SK-N-SH (cell line): ENCODE results near the gene DCAF10. TPM values are rescaled to one million over a fixed set of nuclear protein-coding genes. Genes with fewer than 3 reads are reported as not detected.

Experiments used
- CTCF ChIA-PET: fragments of 300-600, 350-600 bp; formaldehyde crosslinking; extraction: SDS; loops from one replicate; lab custom pipeline; 2021; lab: Yijun Ruan, JAX
- POLR2A ChIA-PET: fragments of 350-600 bp; sonication (Branson Sonifier 250); formaldehyde crosslinking; extraction: SDS; loops from one replicate; lab custom pipeline; 2020; ENCODE audit warnings: antibody characterized with exemption, inconsistent platforms; lab: Yijun Ruan, JAX
- DNase-seq: peaks from one replicate; pipeline ENCODE4 v3.0.0; 2012
- H2AFZ ChIP-seq: fragments of 200-600 bp; sonication (generic); 2 replicates; pipeline ENCODE4 v1.8.1; 2016; ENCODE audit warnings: antibody characterized with exemption, mild to moderate bottlenecking, low read depth
- H3F3A ChIP-seq: fragments of 200-600 bp; sonication (generic); replicated peaks from 2 replicates; pipeline ENCODE3; 2016; ENCODE audit warnings: antibody characterized with exemption, mild to moderate bottlenecking; ENCODE audit not compliant: insufficient read depth
- H3K27ac ChIP-seq, 2 experiments: fragments of 200-500 bp in 1 of 2; fragments of 200-600 bp in 1 of 2; sonication (Bioruptor generic) in 1 of 2; sonication (generic), shearing (Covaris generic) in 1 of 2; 2 replicates each; pipeline versions ENCODE4 v1.5.1 to v1.6.1; 2014 to 2016; ENCODE audit warnings: low read depth in 2 of 2, inconsistent platforms in 1 of 2, low read length in 1 of 2, mild to moderate bottlenecking in 1 of 2, mixed read lengths in 1 of 2
- H3K27me3 ChIP-seq: fragments of 200-600 bp; sonication (generic), shearing (Covaris generic); 2 replicates; pipeline ENCODE4 v1.6.1; 2016; ENCODE audit warnings: mixed run types; ENCODE audit not compliant: insufficient read depth
- H3K36me3 ChIP-seq, 2 experiments: fragments of 200-500 bp in 1 of 2; fragments of 200-600 bp in 1 of 2; sonication (Bioruptor generic) in 1 of 2; sonication (generic) in 1 of 2; replicated peaks in 1 of 2; 2 replicates each; pipeline versions ENCODE3 to v1.5.1; 2014 to 2016; ENCODE audit warnings: low read length in 1 of 2, mild to moderate bottlenecking in 1 of 2; ENCODE audit not compliant: insufficient read depth in 2 of 2, control insufficient read depth in 1 of 2
- H3K4me1 ChIP-seq, 2 experiments: fragments of 200-500 bp in 1 of 2; fragments of 200-600 bp in 1 of 2; sonication (Bioruptor generic) in 1 of 2; sonication (generic), shearing (Covaris generic) in 1 of 2; 2 replicates each; pipeline versions ENCODE4 v1.5.1 to v1.6.1; 2014 to 2016; ENCODE audit warnings: low read depth in 1 of 2, low read length in 1 of 2, mixed run types in 1 of 2; ENCODE audit not compliant: insufficient read depth in 2 of 2, control insufficient read depth in 1 of 2
- H3K4me2 ChIP-seq: fragments of 200-600 bp; sonication (generic), shearing (Covaris generic); 2 replicates; pipeline ENCODE4 v1.6.1; 2017; ENCODE audit warnings: mixed run types
- H3K4me3 ChIP-seq, 2 experiments: fragments of 200-500 bp in 1 of 2; fragments of 200-600 bp in 1 of 2; sonication (Bioruptor generic) in 1 of 2; sonication (generic), shearing (Covaris generic) in 1 of 2; 2 replicates each; pipeline versions ENCODE4 v1.5.1 to v1.8.1; 2014 to 2016; ENCODE audit warnings: low read depth in 2 of 2, inconsistent platforms in 1 of 2, low read length in 1 of 2, mild to moderate bottlenecking in 1 of 2, mixed read lengths in 1 of 2, moderate library complexity in 1 of 2
- H3K79me2 ChIP-seq: fragments of 200-600 bp; sonication (generic); 2 replicates; pipeline ENCODE4 v1.8.1; 2017; ENCODE audit warnings: mild to moderate bottlenecking; ENCODE audit not compliant: insufficient read depth
- H3K9ac ChIP-seq: fragments of 200-600 bp; sonication (generic); 2 replicates; pipeline ENCODE4 v1.6.1; 2017; ENCODE audit warnings: mixed run types
- H3K9me2 ChIP-seq: fragments of 200-600 bp; sonication (generic); 2 replicates; pipeline ENCODE4 v1.6.1; 2017; ENCODE audit warnings: mixed run types
- H3K9me3 ChIP-seq: fragments of 200-600 bp; sonication (generic); 2 replicates; pipeline ENCODE4 v1.6.1; 2017; ENCODE audit warnings: mixed run types, mild to moderate bottlenecking, moderate library complexity
- H4K20me1 ChIP-seq: fragments of 200-600 bp; sonication (generic); 2 replicates; pipeline ENCODE4 v1.6.1; 2017; ENCODE audit warnings: mild to moderate bottlenecking, mixed run types; ENCODE audit not compliant: insufficient read depth
- CHD2 ChIP-seq: fragments of 150-350 bp; IDR thresholded peaks from 2 replicates; pipeline ENCODE4 v1.6.1; 2018; ENCODE audit warnings: low read length; ENCODE audit not compliant: partially characterized antibody
- CTCF ChIP-seq: fragments of 200-600 bp; sonication (generic); IDR thresholded peaks from 2 replicates; pipeline ENCODE4 v1.6.1; 2017; ENCODE audit warnings: antibody characterized with exemption, mild to moderate bottlenecking, moderate library complexity
- EZH2phosphoT487 ChIP-seq: fragments of 200-600 bp; sonication (generic); IDR thresholded peaks from 2 replicates; pipeline ENCODE4 v1.6.1; 2017; ENCODE audit warnings: low read depth, mixed run types, mild to moderate bottlenecking, antibody characterized with exemption, moderate library complexity, borderline replicate concordance
- FOSL2 ChIP-seq: IDR thresholded peaks from 2 replicates; pipeline ENCODE4 v1.4.0; 2012; ENCODE audit warnings: low read depth, mild to moderate bottlenecking, moderate library complexity, borderline replicate concordance
- FOXJ3 ChIP-seq: sonication (generic); formaldehyde crosslinking; IDR thresholded peaks from 2 replicates; pipeline ENCODE4 v1.5.1; 2020; ENCODE audit warnings: mild to moderate bottlenecking, missing genetic modification reagents
- FOXM1 ChIP-seq: IDR thresholded peaks from 2 replicates; pipeline ENCODE4 v1.4.0; 2012; ENCODE audit warnings: low read depth, mild to moderate bottlenecking
- GABPA ChIP-seq: IDR thresholded peaks from 2 replicates; pipeline ENCODE4 v1.4.0; 2012; ENCODE audit warnings: low read depth, mild to moderate bottlenecking
- IRF3 ChIP-seq: fragments of 150-350 bp; IDR thresholded peaks from 2 replicates; pipeline ENCODE4 v1.6.1; 2016; ENCODE audit warnings: mild to moderate bottlenecking, low read depth, low read length
- MAX ChIP-seq: IDR thresholded peaks from 2 replicates; pipeline ENCODE4 v1.4.0; 2012; ENCODE audit warnings: low read depth
- MEF2A ChIP-seq: IDR thresholded peaks from 2 replicates; pipeline ENCODE4 v1.4.0; 2012; ENCODE audit warnings: low read depth, borderline replicate concordance
- MXI1 ChIP-seq: IDR thresholded peaks from 2 replicates; pipeline ENCODE4 v1.6.1; 2012; ENCODE audit warnings: mild to moderate bottlenecking, low read depth, low read length, improper control_type of control experiment
- NRF1 ChIP-seq: IDR thresholded peaks from 2 replicates; pipeline ENCODE4 v1.6.1; 2012; ENCODE audit warnings: low read depth, mild to moderate bottlenecking, low read length
- REST ChIP-seq: IDR thresholded peaks from 2 replicates; pipeline ENCODE4 v1.6.1; 2012; ENCODE audit warnings: mild to moderate bottlenecking, low read depth, low read length, moderate library complexity
- RXRA ChIP-seq: IDR thresholded peaks from 2 replicates; pipeline ENCODE4 v1.4.0; 2012; ENCODE audit warnings: low read depth, mild to moderate bottlenecking, borderline replicate concordance
- SIN3A ChIP-seq: IDR thresholded peaks from 2 replicates; pipeline ENCODE4 v1.6.1; 2012; ENCODE audit warnings: low read depth, mild to moderate bottlenecking, low read length, moderate library complexity, borderline replicate concordance
- SMC3 ChIP-seq: IDR thresholded peaks from 2 replicates; pipeline ENCODE4 v1.6.1; 2012; ENCODE audit warnings: low read depth, low read length, improper control_type of control experiment
- TAF1 ChIP-seq: IDR thresholded peaks from 2 replicates; pipeline ENCODE4 v1.6.1; 2012; ENCODE audit warnings: low read depth, mild to moderate bottlenecking, low read length, moderate library complexity, borderline replicate concordance
- TCF12 ChIP-seq: IDR thresholded peaks from 2 replicates; pipeline ENCODE4 v1.4.0; 2012
- TEAD4 ChIP-seq: IDR thresholded peaks from 2 replicates; pipeline ENCODE4 v1.4.0; 2012; ENCODE audit warnings: mild to moderate bottlenecking, borderline replicate concordance; ENCODE audit not compliant: insufficient read depth
- USF2 ChIP-seq: fragments of 150-350 bp; IDR thresholded peaks from 2 replicates; pipeline ENCODE4 v1.6.1; 2017; ENCODE audit warnings: antibody characterized with exemption, low read length, low read depth, borderline replicate concordance
- YY1 ChIP-seq: IDR thresholded peaks from 2 replicates; pipeline ENCODE4 v1.4.0; 2012; ENCODE audit warnings: low read depth, mild to moderate bottlenecking
- ZBTB33 ChIP-seq: IDR thresholded peaks from 2 replicates; pipeline ENCODE4 v1.4.0; 2012; ENCODE audit warnings: low read depth, borderline replicate concordance
- WGBS: methylation state at CpG from one replicate; pipeline ENCODE4 v1.1.6; 2017; ENCODE audit warnings: low lambda C conversion rate; 5-methylcytosine and 5-hydroxymethylcytosine counted together
- polyA plus RNA-seq, 3 experiments: library from polyadenylated mRNA; depleted of rRNA; stranded (reverse); fragments of >200 nt; gene quantifications; 2 replicates each; pipeline ENCODE4 v1.2.3, GENCODE V29; 2012

The DCAF10 gene
- polyA plus RNA-seq, 1 of the 3 experiments (the other 2 are of a cell fraction): 11.8 TPM

- H3K4me3 ChIP-seq: peak within 1 kb of the TSS; percentile 84 to 90
- no peaks in the 10 kb centered on the region for H3F3A ChIP-seq
- TF ChIP-seq TCF12: no peak
- peak; percentile 76 for TF ChIP-seq GABPA
- TF ChIP-seq FOXM1: no peak
- TF ChIP-seq SMC3: no peak
- no peak for TF ChIP-seq TEAD4
- TF ChIP-seq FOSL2: no peak
- peak; percentile 9; the same call in 1 of the 2 replicates for TF ChIP-seq CTCF
- TF ChIP-seq NRF1: no peak
- TF ChIP-seq ZBTB33: no peak
- TF ChIP-seq YY1: no peak
- TF ChIP-seq SIN3A: no peak
- TF ChIP-seq USF2: no peak
- TF ChIP-seq IRF3: no peak
- no peak for TF ChIP-seq MEF2A
- no peak for TF ChIP-seq EZH2phosphoT487
- peak; percentile 73; the same call in 1 of the 2 replicates for TF ChIP-seq MAX
- no peak for TF ChIP-seq FOXJ3 (CRISPR knock-in tag)
- 0 out of 2 replicates have a peak, but pooled peaks have one; percentile 38 for TF ChIP-seq TAF1
- no peak for TF ChIP-seq RXRA
- TF ChIP-seq MXI1: peak; percentile 68
- peak; percentile 57 for TF ChIP-seq CHD2
- TF ChIP-seq REST: no peak
These were observed 47.0 kb upstream of the DCAF10 start, which contains the start of gene TRMT10B for GRCh38 chr9:37753489-37754190. Gene TRMT10B (plus strand): TSS chr9:37753805. CDS start chr9:37761932, 8,127 bp downstream.

More at GRCh38 chr9:37753489-37754190, 47.0 kb upstream of the DCAF10 start, which contains the start of gene TRMT10B:
- H3K9me2 ChIP-seq: no peaks in the 10 kb centered on the region
- peak within 1 kb of the TSS; percentile 38 to 76; a peak in 3 of 4 replicates for H3K27ac ChIP-seq
- H2AFZ ChIP-seq: peak within 1 kb of the TSS; percentile 96
- H3K36me3 ChIP-seq: no peaks in the 10 kb centered on the region
- no peaks in the 10 kb centered on the region for H4K20me1 ChIP-seq
- ChIA-PET CTCF (interaction anchor here (0.7 kb wide), 1 partner anchor 26 kb away, joined by 3 read pairs; no protein-coding TSS in a partner anchor), POLR2A (interaction anchor here (0.6 to 1.5 kb wide), 2 partner anchors 31 to 131 kb away, joined by 3 to 4 read pairs; partner anchors contain the start of gene EXOSC3)
- DNase-seq: peak; percentile 93
- H3K27me3 ChIP-seq: no peaks in the 10 kb centered on the region
- H3K9ac ChIP-seq: peak within 1 kb of the TSS; percentile 86
- no peaks in the 10 kb centered on the region for H3K9me3 ChIP-seq
- H3K79me2 ChIP-seq: 0 out of 2 replicates have a peak, but pooled peaks cover 4% of the 10 kb centered on the region
- H3K4me1 ChIP-seq: peaks cover 0 to 6% of the 10 kb centered on the region in 2 experiments; a peak in 1 of 4 replicates
- peak within 1 kb of the TSS; percentile 81 for H3K4me2 ChIP-seq
- WGBS: 4% methylated on average over 30 of the region's 40 CpGs
